Measurements from ENCODE around the gene ZFAND3. TPM values are rescaled to one million over a fixed set of nuclear protein-coding genes. Genes with fewer than 3 reads are reported as not detected.
"Not testable (repeated sequence)": the region's sequence is repeated elsewhere in the genome, so short reads cannot be mapped to it uniquely, and the experiment has no call there.

ZFAND3 gene
- total RNA-seq, 1 donor from 2014 or later, result 32.7 TPM

GRCh38 chr6:37875561-37876309 lies 56.2 kb downstream of the ZFAND3 start:
- intact Hi-C loops (cut with DNase I), result no loop called here

GRCh38 chr6:37876843-37877242 lies 57.3 kb downstream of the ZFAND3 start:
- DNase-seq (ENCODE audit: low spot score in 2 of 2), result no peak
- no peak for TF ChIP-seq CTCF (IDR thresholded peaks at IDR 0.05)
- Histone ChIP-seq H3K36me3 (no peaks in the 10 kb centered on the region), H3K4me1 (peaks cover 6 to 10% of the 10 kb centered on the region in 2 donors), H3K27ac (no peak overlapping the region), H3K27me3 (no peaks in the 10 kb centered on the region), H3K4me3 (no peak overlapping the region), H3K9me3 (no peaks in the 10 kb centered on the region)
- intact Hi-C loops (cut with DNase I), result no loop called here

More at GRCh38 chr6:37875561-37876309, 56.2 kb downstream of the ZFAND3 start:
- Histone ChIP-seq H3K27me3 (no peaks in the 10 kb centered on the region), H3K4me1 (peaks cover 6 to 10% of the 10 kb centered on the region in 2 donors), H3K4me3 (no peak overlapping the region), H3K27ac (no peak overlapping the region), H3K9me3 (no peaks in the 10 kb centered on the region), H3K36me3 (no peaks in the 10 kb centered on the region)
- no peak for TF ChIP-seq CTCF (IDR thresholded peaks at IDR 0.05)
- DNase-seq (ENCODE audit: low spot score in 2 of 2), result no peak

GRCh38 chr6:37877373-37878149 lies 58.0 kb downstream of the ZFAND3 start:
- peaks cover 6 to 10% of the 10 kb centered on the region in 2 donors for H3K4me1 ChIP-seq
- H3K27ac ChIP-seq, result peak overlapping the region in 1 of 2 donors; percentile 7
- no peaks in the 10 kb centered on the region for H3K27me3 ChIP-seq
- intact Hi-C loops (cut with DNase I), result no loop called here
- no peak for DNase-seq (ENCODE audit: low spot score in 2 of 2)
- H3K36me3 ChIP-seq, result no peaks in the 10 kb centered on the region
- no peak for TF ChIP-seq CTCF (IDR thresholded peaks at IDR 0.05)
- H3K9me3 ChIP-seq, result no peaks in the 10 kb centered on the region
- H3K4me3 ChIP-seq, result no peak overlapping the region

- Histone ChIP-seq H3K4me1 (peaks cover 6 to 12% of the 10 kb centered on the region in 2 donors), H3K36me3 (no peaks in the 10 kb centered on the region), H3K27me3 (no peaks in the 10 kb centered on the region), H3K27ac (peak overlapping the region in 1 of 2 donors; percentile 7), H3K4me3 (no peak overlapping the region), H3K9me3 (no peaks in the 10 kb centered on the region)
- no peak for TF ChIP-seq CTCF (IDR thresholded peaks at IDR 0.05)
- intact Hi-C loops (cut with DNase I), result no loop called here
- DNase-seq (ENCODE audit: low spot score in 2 of 2), result no peak
These were observed 58.7 kb downstream of the ZFAND3 start for GRCh38 chr6:37878150-37878710.

GRCh38 chr6:37880602-37881001 lies 61.1 kb downstream of the ZFAND3 start:
- H3K4me3 ChIP-seq; H3K9me3 ChIP-seq; DNase-seq (ENCODE audit: low spot score in 2 of 2); H3K36me3 ChIP-seq; H3K27ac ChIP-seq; H3K27me3 ChIP-seq; intact Hi-C loops (cut with DNase I): not testable (repeated sequence)
- H3K4me1 ChIP-seq, result peaks cover 6 to 12% of the 10 kb centered on the region in 2 donors

GRCh38 chr6:37882292-37882691 lies 62.8 kb downstream of the ZFAND3 start:
- Histone ChIP-seq H3K27me3 (no peaks in the 10 kb centered on the region), H3K9me3 (no peaks in the 10 kb centered on the region), H3K27ac (no peak overlapping the region), H3K4me1 (peaks cover 5 to 9% of the 10 kb centered on the region in 2 donors), H3K4me3 (no peak overlapping the region), H3K36me3 (no peaks in the 10 kb centered on the region)
- DNase-seq (ENCODE audit: low spot score in 2 of 2), result no peak
- no peak for TF ChIP-seq CTCF (IDR thresholded peaks at IDR 0.05)
- intact Hi-C loops (cut with DNase I), result no loop called here

Measured in ascending aorta (tissue), 2 donors.